SK-N-SH (cell line): ENCODE measurements around the gene SPDEF.

ENCODE experiments used
- MXI1 ChIP-seq: IDR thresholded peaks from 2 replicates; pipeline ENCODE4 v1.6.1; 2012; ENCODE audit warnings: mild to moderate bottlenecking, low read depth, low read length, improper control_type of control experiment
- TF ChIP-seq, protein P1 (sequence below): fragments of 200-600 bp; sonication (generic); IDR thresholded peaks from 2 replicates; pipeline ENCODE4 v1.6.1; 2017; ENCODE audit warnings: antibody characterized with exemption, mild to moderate bottlenecking, moderate library complexity
- TF ChIP-seq, protein P2 (sequence below): IDR thresholded peaks from 2 replicates; pipeline ENCODE4; 2012

DNA sequence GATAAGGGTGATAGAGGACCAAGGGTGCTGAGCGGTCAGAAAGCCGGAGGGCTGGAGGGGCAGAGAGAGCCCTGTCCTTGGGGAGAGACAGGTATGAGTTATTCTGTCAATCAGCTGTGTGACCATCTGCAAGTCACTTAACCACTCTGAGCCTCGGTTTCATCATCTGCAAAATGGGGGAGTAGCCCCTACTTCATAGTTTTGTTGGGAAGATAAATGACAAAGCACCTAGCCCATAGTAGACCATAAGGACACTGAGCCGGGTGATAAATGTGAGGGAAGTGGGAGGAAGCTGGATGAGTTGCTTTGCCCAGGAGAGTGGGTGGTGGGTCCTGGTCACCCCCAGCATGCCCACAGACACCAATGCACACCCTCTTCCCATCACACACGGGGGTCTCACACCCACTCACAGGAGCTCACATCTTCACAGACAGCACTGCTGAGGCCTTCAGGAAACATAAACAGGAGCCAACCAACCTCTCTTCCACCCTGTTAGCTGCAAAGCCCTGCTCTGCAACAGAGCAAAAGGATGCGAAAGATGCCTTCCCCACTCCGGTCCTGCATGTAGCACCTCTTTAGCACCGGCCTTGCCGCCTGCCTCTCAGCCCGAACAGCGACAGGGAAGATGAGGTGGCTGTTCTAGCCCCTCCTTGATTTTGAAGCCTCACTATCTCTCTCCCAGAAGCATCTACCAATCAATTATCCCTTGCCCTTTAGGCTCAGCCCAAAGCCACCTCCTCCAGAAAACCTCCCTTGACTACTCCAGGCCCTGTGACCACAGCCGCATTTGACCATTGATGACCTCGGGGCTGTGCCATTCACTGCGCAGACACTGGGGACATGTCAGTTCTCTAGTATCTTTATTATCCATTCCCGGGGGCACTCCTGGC is 18.9 kb downstream of the SPDEF start:
- TF ChIP-seq, protein P1, sequence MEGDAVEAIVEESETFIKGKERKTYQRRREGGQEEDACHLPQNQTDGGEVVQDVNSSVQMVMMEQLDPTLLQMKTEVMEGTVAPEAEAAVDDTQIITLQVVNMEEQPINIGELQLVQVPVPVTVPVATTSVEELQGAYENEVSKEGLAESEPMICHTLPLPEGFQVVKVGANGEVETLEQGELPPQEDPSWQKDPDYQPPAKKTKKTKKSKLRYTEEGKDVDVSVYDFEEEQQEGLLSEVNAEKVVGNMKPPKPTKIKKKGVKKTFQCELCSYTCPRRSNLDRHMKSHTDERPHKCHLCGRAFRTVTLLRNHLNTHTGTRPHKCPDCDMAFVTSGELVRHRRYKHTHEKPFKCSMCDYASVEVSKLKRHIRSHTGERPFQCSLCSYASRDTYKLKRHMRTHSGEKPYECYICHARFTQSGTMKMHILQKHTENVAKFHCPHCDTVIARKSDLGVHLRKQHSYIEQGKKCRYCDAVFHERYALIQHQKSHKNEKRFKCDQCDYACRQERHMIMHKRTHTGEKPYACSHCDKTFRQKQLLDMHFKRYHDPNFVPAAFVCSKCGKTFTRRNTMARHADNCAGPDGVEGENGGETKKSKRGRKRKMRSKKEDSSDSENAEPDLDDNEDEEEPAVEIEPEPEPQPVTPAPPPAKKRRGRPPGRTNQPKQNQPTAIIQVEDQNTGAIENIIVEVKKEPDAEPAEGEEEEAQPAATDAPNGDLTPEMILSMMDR = no peak
- TF ChIP-seq MXI1 = no peak
- TF ChIP-seq, protein P2, sequence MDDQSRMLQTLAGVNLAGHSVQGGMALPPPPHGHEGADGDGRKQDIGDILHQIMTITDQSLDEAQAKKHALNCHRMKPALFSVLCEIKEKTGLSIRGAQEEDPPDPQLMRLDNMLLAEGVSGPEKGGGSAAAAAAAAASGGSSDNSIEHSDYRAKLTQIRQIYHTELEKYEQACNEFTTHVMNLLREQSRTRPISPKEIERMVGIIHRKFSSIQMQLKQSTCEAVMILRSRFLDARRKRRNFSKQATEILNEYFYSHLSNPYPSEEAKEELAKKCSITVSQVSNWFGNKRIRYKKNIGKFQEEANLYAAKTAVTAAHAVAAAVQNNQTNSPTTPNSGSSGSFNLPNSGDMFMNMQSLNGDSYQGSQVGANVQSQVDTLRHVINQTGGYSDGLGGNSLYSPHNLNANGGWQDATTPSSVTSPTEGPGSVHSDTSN = no peak
